Type B pancreatic cell (in vitro differentiated cells): Measurements from ENCODE around the gene ATXN10. TPM values are rescaled to one million over a fixed set of nuclear protein-coding genes. Genes with fewer than 3 reads are reported as not detected.

Experiments
- DNase-seq: peaks from one replicate; pipeline ENCODE4 v3.0.0; 2021; ENCODE audit warnings: mixed read lengths; ENCODE audit not compliant: unreplicated experiment; ENCODE audit errors: extremely low spot score
- H3K27ac Mint-ChIP-seq: 2 replicates; pipeline ENCODE4 v1.8.0; 2021; ENCODE audit warnings: mild to moderate bottlenecking, mixed read lengths
- H3K27me3 Mint-ChIP-seq: 2 replicates; pipeline ENCODE4 v1.8.0; 2021; ENCODE audit warnings: mixed read lengths
- H3K36me3 Mint-ChIP-seq: 2 replicates; pipeline ENCODE4 v1.8.0; 2021; ENCODE audit warnings: mixed read lengths
- H3K4me1 Mint-ChIP-seq: one replicate; pipeline ENCODE4 v1.8.0; 2021; ENCODE audit warnings: mixed read lengths; ENCODE audit not compliant: unreplicated experiment
- H3K4me3 Mint-ChIP-seq: 2 replicates; pipeline ENCODE4 v1.8.0; 2021; ENCODE audit warnings: mild to moderate bottlenecking, mixed read lengths
- H3K9me3 Mint-ChIP-seq: 2 replicates; pipeline ENCODE4 v1.8.0; 2021; ENCODE audit warnings: mixed read lengths
- CTCF ChIP-seq: fragments of 200-600 bp; sonication (generic); conservative IDR thresholded peaks from 2 replicates; pipeline ENCODE4 v1.5.0; 2021; ENCODE audit warnings: antibody characterized with exemption, mild to moderate bottlenecking
- microRNA-seq: library from miRNA; unstranded; fragments of <30 nt; microRNA quantifications from one replicate; pipeline ENCODE4, GENCODE V29; 2020
- total RNA-seq: library from RNA; stranded (reverse); gene quantifications from 2 replicates; pipeline ENCODE4 v1.2.1, GENCODE V29; 2021; ENCODE audit warnings: low replicate concordance

The ATXN10 gene
- total RNA-seq, 1 donor from 2014 or later = 182 TPM

- Mint-ChIP-seq H3K27ac (no peak overlapping the region), H3K4me3 (no peak overlapping the region), H3K36me3 (no peaks in the 10 kb centered on the region)
Measured at GRCh38 chr22:45892681-45893461, 221.2 kb downstream of the ATXN10 start.

GRCh38 chr22:45893516-45893915, 221.9 kb downstream of the ATXN10 start:
- no peak overlapping the region for H3K4me3 Mint-ChIP-seq
- H3K27me3 Mint-ChIP-seq = no peaks in the 10 kb centered on the region
- DNase-seq = no peak
- no peaks in the 10 kb centered on the region for H3K9me3 Mint-ChIP-seq
- no peak for TF ChIP-seq CTCF
- peaks cover 6% of the 10 kb centered on the region for H3K4me1 Mint-ChIP-seq
- no peak overlapping the region for H3K27ac Mint-ChIP-seq
- H3K36me3 Mint-ChIP-seq = no peaks in the 10 kb centered on the region

More at GRCh38 chr22:45892681-45893461, 221.2 kb downstream of the ATXN10 start:
- DNase-seq = no peak
- TF ChIP-seq CTCF = no peak
- Mint-ChIP-seq H3K9me3 (no peaks in the 10 kb centered on the region), H3K4me1 (peaks cover 6% of the 10 kb centered on the region), H3K27me3 (no peaks in the 10 kb centered on the region)

Small RNA genes lying within 50 kb of the gene (microRNA-seq; reads per million reads assigned to microRNA genes)
- gene MIR4762 = not detected

Other genes starting within 250 kb of the ATXN10 start
- gene FBLN1, start 169.0 kb upstream of the ATXN10 start, total RNA-seq = 121 and 271 TPM in 2 replicates